NT2/D1 (cell line): ENCODE measurements around the gene ZNF644.

Source experiments
- SUZ12 ChIP-seq: IDR thresholded peaks from 2 replicates; pipeline ENCODE4 v1.6.1; 2011; ENCODE audit not compliant: insufficient read length, insufficient read depth; ENCODE audit errors: extremely low read depth
- YY1 ChIP-seq: IDR thresholded peaks from 2 replicates; pipeline ENCODE4 v1.6.1; 2011; ENCODE audit not compliant: insufficient read length, insufficient read depth

GRCh38 chr1:90963236-90963635 lies 58.6 kb downstream of the ZNF644 start:
- no peak for TF ChIP-seq YY1
- no peak for TF ChIP-seq SUZ12
